GM19328 (cell line): ENCODE data around the gene FLAD1.
"Not testable (repeated sequence)": the region's sequence is repeated elsewhere in the genome, so short reads cannot be mapped to it uniquely, and the experiment has no call there.

Source experiments
- ATAC-seq: cut with Tn5 transposase; IDR thresholded peaks from one replicate; pipeline ENCODE4 v1.9.1; 2021; ENCODE audit warnings: mild to moderate bottlenecking, moderate library complexity; ENCODE audit not compliant: unreplicated experiment

Gene FLAD1

DNA sequence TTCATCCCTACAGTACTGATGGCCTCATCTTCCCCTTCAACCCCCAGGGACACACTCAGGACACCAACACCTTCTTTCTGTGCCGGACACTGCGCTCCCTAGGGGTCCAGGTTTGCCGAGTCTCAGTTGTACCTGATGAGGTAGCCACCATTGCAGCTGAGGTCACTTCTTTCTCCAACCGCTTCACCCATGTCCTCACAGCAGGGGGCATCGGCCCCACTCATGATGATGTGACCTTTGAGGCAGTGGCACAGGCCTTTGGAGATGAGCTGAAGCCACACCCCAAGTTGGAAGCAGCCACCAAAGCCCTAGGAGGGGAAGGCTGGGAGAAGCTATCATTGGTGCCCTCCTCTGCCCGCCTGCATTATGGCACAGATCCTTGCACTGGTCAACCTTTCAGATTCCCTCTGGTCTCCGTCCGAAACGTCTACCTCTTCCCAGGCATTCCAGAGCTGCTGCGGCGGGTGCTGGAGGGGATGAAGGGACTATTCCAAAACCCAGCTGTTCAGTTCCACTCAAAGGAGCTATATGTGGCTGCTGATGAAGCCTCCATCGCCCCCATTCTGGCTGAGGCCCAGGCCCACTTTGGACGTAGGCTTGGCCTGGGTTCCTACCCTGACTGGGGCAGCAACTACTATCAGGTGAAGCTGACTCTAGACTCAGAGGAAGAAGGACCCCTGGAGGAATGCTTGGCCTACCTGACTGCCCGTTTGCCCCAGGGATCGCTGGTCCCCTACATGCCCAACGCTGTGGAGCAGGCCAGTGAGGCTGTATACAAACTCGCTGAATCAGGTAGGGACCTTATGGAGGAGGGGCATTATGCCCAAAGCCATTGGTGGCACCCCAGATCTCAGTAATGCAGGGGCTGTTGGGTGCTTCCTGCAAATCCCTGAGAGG, 5.2 kb downstream of the FLAD1 start:
- no peak for ATAC-seq

DNA sequence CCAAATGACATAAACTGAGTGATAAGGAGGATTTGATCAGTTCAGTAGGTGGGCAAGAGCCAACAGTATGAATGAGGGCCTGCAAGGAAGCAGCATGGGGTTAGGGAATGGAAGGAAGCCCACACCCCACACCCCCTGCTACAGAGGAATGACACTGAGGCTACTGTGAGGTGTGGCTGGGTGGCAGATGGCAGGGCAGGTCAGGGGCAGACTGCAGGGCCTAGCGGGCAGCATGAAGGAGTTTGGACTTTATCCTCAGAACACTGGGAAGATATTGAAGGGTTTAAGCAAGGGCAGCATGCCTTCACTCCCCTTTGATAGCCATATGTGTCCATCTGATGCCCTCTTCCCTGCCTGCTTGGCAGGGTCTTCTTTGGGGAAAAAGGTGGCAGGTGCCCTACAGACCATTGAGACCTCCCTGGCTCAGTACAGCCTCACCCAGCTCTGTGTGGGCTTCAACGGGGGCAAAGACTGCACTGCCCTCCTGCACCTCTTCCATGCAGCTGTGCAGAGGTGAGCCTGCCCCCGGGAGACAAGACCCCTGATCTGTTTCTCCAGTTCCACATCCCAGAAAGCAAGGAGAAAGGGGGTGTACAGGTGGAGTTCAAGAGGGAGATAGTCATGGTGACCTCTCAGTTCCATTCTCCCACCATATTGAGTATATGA, 6.2 kb downstream of the FLAD1 start:
- no peak for ATAC-seq

DNA sequence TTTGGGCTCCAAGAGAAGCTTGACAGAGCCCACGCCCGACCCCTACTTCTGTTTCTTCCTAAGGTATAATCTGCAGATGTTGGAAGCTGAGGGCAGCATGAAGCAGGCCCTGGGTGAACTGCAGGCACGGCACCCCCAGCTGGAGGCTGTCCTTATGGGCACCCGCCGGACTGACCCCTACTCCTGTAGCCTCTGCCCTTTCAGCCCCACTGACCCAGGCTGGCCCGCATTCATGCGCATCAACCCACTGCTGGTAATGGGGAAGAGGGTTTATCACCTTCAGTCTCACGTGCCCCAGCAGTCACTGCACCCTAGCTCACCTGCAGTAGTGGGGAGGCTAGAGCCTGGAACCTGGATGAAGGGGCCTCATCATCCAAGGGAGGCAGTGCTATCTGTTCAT, 7.1 kb downstream of the FLAD1 start:
- ATAC-seq, result no peak

DNA sequence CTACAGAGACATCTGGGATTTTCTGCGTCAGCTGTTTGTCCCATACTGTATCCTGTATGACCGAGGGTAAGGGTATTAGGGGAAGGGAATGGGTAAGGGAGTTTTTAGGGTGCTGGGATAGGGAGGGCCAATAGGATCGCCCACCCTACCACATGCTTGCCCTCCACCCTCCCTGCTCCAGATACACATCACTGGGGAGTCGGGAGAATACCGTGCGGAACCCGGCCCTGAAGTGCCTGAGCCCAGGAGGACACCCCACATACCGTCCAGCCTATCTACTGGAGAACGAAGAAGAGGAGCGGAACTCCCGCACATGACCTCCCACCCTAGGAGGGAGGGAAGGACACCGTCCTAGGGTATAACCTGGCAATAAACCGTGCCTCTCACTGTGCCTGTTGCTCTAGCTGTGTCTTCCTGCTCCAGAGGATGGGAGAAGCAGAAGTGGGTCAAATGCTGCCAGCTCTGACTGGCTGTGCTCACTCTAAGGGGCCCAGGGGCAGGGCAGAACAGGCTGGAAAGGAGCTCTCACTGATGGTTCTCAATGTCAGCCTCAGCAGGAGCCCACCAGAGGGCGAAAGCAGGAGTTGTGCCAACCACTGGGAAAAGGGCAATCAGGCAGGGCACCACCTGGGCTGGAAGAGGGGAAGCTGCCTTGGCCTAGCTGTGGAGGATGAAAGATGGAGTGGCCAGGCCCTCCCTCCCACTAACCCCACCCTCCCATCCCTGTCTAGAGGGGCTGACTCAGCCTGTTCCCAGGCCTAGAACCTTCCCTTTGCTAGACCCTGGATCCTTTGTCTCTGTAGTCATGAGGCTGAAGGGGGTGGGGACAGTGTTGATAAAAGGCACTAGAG, 9.8 kb downstream of the FLAD1 start:
- ATAC-seq, result no peak

DNA sequence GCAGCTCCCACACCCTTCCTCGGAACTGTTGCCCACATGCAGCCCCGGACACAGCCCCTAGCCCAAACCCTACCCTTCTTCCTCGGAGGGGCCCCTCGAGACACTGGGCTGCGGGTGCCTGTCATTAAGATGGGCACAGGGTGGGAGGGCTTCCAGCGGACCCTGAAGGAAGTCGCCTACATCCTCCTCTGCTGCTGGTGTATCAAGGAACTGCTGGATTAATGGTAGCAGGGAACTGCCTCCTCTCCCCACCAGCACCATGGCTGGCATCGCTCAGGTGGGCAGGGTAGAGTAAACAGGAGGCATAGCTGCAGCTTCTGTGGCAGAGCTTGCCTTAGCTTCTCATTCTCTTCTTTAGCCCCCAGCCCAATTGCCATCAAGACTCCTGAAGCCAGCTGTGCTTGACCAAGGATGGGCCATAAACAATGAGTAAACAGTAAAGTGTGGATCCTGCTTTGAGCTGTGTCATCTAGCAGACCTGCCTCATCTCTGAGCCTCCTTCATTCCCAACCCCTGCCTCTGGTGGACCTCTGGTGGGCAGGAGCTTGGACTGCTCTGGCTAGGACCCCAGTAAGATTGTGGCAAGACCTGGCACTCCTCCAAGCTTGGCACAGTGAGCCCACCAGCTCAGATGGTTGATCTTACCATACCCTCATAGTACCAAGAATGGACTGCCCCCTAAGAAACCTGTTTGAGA, 10.6 kb downstream of the FLAD1 start, which contains the start of gene LENEP:
LENEP (plus strand) TSS at position 15 of the 697 bp plus-strand sequence; CDS start at position 37, 22 bp downstream.
- no peak for ATAC-seq

DNA sequence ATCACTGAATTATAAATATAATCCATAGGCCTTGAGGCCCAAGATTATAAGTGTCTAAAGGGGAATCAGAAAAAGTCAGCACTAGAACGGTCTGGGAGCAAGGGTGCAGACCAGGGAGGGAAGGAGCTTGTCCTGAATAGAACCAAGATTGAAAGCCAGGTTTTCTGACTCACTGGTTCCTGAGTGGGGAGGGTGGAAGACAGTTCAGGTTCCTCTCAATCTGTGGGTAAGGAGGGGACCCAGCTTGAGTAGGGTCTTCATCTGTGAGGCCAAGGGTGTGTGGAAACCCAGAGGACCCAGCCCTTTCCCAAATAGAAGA, 11.1 kb downstream of the FLAD1 start:
- no peak for ATAC-seq

DNA sequence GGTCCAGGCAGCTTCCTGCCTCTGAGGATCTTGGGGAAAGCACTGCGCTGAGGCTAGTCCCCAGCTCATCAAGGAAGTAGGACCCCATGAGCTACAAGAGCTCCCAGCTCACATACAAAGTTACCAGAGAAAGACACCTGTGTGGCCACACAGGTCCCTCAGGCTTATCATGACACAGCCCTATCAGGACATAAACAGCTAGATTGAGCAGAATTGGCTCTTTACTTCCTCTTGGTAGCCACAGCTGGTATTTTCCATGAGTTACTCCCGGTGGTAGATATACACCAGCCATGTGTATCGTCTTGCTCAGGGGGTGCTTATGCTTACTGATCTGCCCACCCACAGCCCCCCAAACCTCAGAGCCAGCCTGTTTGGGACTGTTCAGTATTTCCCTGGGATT, 11.4 kb downstream of the FLAD1 start:
- no peak for ATAC-seq

DNA sequence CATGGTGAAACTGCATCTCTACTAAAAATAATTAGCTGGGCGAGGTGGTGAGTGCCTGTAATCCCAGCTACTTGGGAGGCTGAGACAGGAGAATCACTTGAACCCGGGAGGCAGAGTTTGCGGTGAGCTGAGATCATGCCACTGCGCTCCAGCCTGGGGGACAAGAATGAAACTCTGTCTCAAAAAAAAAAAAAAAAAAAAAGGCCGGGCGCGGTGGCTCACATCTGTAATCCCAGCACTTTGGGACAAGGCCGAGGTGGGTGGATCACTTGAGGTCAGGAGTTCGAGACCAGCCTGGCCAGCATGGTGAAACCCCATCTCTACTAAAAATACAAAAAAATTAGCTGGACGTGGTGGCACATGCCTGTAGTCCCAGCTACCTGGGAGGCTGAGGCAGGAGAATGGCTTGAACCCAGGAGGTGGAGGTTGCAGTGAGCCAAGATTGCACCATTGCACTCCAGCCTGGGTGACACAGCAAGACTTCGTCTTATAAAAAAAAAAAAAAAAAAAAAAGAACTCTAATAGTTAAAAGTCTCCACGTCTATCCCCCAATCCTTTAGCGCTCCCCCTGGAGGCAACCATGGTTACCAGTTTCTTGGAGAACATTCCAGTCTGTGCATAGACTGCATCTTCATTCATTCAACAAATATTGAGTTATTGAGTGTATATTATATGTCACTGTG, 12.3 kb downstream of the FLAD1 start:
- not testable (repeated sequence) for ATAC-seq

DNA sequence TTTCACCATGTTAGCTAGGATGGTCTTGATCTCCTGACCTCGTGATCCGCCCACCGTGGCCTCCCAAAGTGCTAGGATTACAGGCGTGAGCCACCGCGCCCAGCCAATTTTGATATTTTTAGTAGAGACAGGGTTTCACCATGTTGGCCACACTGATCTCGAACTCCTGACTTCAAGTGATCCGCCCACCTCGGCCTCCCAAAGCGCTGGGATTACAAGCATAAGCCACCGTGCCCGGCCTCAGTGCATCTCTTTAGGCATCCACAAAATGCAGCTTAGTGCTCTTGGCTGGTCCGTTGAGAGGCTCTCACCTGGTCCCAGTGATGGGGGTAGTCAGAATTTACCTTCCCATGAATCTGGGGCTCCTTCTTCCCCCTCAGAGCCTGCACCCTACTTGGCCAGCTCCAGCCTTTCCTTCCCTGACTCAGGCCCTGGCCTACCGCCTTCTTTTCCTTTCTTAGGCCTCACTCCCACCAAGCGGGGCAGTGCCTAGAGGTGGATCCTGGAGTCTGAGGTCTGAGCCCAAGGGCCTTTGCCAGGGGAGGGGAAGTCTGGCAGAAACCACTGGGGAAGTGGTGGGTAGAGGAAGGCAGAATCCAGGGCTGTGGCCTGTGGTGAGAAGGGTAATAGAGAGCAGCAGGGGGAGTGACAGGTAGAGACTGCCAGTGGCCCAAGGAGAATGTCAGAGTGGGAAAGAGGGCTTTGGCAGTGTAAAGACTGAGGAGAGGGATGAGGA, 14.0 kb downstream of the FLAD1 start:
- ATAC-seq, result no peak

DNA sequence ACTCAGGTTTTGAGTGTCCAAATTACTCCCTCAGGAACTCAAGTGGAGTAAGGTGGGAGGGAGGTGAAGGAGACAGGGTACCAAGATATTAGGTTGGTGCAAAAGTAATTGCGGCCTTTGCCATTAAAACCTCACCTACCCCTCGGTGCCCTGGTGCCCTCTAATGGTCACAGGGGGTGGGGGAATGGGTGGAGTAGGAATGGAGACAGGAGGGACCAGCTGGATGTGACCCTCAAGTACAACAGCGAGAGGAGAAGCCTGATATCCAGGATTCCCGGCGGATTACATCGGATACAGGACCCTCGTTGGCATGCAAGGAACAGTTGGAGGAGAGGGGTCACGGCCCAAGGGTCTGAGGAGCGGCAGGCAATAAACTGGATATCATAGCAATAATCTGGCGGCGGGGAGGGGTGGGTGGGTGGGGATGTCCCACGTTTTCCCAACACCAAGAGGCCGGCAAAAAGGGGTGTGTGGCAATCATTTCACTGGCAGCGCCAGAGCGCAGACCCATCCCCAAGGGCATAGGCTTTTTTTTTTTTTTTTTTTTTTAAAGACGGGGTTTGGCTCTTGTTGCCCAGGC, 15.1 kb downstream of the FLAD1 start:
- ATAC-seq, result no peak

DNA sequence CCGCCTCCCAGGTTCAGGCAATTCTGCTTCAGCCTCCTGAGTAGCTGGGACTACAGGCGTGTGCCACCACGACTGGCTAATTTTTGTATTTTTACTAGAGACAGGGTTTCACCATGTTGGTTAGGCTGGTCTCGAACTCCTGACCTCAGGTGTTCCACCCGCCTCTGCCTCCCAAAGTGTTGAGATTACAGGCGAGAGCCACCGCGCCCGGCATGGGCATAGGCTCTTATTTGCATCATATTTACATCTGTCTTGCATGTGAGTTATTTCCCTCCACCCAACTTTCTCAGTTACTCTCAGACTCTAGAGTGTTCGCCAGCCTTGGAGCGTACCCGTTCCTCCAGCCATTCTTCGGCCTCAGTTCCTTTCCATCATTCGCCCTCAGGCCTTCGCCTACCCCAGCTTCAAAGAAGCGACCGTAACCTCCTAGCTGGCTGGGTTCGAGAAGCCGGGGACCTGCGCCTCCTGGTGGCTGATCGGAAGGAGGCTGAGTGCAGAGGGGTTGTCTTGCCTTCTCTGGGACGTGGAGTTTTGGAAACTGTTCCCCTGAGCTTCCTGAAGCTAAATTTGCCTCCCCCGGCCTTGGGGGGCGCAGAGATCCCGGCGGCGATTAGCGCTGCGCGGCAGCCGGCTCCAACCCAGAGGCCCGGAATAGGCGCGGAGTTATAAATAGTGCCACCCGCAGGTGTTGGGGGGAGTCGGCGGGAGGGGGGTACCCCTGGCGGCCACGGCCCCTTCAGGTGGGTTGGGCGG, 15.8 kb downstream of the FLAD1 start:
- no peak for ATAC-seq

DNA sequence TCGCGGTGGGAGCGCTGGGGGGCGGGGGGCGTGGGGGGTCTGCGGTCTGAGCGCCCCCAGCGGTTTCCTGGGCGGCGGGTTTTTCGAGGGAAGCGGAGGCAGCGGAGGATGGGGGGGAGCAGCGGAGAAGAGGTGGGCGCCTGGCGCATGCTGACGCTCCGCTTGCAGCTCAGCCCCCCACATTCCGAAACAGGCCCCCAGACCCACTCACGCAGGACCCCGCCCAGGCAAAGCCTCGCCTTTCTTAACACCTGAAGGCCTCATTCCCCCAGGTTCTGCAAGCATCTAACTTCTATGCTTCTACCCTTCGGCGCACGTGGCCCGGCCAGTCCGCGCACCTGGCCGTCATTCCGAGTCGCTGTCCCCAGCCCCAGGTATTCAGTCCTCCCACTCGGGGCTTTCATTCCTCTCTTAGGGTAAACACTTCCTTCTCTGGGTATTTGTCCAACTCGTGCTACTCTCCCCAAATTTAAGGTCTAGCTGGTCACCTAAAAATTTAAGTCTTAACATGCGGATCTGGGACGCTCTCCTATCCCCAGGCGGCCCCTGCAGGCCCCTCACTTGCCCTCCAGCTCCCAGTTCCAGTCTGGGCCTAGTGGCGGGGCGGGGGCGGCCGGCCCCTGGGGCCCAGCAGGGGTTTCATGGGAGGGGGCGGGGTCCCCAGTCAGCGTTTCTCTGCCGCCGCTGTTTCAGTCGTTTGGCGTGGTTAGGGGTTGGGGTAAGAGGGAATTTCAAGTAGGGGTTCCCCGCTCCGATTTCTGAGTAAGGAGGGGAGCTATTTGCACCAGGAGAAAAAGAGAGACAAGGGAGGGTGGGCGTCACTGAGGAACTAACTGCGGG, 16.6 kb downstream of the FLAD1 start:
- no peak for ATAC-seq

DNA sequence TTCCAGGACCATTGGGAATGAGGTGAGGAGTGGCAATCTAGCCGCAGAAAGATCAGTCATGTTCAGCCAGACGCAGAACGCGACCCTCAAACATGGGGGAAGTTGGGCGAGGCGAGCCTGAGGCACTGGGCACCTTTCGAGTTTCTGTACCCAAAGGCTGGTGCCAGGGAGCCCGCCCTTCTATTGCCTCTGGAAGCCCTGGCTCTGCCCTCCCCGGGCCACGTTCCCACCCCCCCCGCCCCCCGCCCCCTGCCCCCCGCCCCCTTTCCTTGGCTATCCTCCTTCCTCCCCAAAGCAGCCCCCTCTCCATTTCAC, 17.2 kb downstream of the FLAD1 start:
- no peak for ATAC-seq

DNA sequence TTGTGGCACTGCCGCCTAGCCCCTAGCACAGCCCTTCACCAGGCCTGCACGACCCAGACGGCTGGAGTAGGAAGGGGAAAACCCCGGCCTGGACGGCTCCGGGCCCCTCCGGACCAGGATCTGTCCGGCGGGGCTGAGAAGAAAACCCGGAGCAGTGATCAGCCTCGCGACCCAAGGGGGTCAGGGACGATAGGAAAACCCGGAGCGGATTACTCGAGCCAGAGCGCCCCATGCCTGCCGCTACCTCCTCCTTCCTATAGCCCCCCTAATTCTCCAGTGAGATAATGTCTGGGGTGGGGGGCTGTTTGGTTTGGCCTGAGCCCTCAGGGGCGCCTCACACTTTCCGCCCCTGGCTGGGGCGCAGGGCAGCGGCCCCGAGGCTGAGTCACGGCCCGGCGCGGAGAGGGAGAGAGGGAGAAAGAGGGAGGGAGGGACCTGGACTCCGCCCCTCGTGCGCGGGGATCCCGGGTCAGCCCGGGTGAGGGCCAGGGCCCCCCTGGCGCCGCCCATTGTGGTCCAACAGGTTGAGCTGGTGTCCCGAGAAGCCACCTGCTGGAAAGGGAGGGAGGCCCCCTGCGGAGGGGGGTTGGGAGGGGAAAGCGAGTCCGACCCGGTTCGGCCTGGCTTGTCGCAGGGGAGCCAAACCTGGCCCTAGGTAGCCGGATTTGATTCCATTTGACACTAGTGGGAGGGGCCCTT, 17.7 kb downstream of the FLAD1 start:
- peak; percentile 43 for ATAC-seq

DNA sequence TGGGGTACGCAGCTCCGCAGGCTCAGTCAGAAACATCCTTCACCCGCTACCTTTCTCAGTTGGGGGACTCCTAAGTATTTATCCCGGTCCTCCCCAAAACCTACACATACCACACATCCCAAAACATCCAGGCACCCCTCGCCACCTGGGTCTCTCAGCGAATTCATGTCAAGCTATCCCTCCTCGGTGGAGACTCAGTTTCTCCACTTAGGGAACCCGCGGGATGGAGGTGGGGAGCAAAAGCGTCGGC, 18.2 kb downstream of the FLAD1 start:
- no peak for ATAC-seq

DNA sequence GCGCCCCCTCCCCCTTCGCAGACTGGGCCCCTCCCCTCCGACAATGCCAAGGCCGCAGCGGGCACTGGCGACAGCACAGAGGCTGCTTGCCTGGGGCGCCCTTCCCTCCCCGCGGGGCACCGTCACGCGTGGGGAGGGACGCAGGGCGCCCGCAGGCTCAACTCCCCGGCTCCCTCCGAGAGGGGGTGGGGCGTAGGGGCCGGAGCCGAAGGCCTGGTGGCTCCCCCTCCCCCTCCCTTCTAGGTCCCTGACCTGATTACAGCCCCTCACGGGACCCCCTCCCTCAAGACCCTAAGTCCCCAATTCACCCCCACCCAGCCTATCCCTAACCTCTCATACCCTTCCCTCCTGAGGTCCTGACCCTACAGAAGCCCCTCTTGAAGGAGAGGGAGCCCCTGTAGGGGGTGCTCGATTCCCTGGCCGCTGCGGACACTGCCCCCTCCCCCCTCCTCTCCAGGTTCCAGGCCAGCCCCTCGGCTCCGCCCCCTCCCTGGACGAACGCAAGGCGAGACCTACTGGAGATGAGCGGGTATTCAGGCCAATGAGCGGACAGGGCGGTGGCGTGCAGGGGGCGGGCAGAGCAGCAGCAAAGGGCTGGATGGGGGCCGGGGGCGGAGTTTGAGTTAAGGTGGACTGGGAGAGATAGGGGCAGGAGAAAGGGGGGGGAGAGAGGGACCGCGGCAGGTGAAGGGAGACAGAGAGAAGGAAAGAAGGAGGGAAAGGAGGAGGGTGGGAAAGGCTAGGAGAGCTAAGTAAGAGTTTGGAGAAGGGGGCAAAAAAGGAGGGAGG, 18.7 kb downstream of the FLAD1 start:
- peak; percentile 47 for ATAC-seq
